OCI-LY7 (cell line): ENCODE measurements around the gene TCERG1L. TPM values are rescaled to one million over a fixed set of nuclear protein-coding genes. Genes with fewer than 3 reads are reported as not detected.

Experiments used
- BruUV-seq: library from RNA; stranded (reverse); fragments of 400-500 nt; replicated peaks from 2 replicates; lab custom pipeline; 2021; lab: Mats Ljungman, UMichigan
- CTCF ChIA-PET: fragments of 300-600 bp; sonication (Branson Sonifier 250); formaldehyde crosslinking; loops from one replicate; lab custom pipeline; 2022; ENCODE audit warnings: antibody characterized with exemption; ENCODE audit not compliant: unreplicated experiment; lab: Charles Lee
- POLR2A ChIA-PET: fragments of 300-600 bp; sonication (Branson Sonifier 250); formaldehyde crosslinking; loops from one replicate; lab custom pipeline; 2022; ENCODE audit warnings: antibody characterized with exemption; lab: Charles Lee
- DNase-seq: peaks from one replicate; pipeline ENCODE4 v3.0.0-alpha.2; 2015; ENCODE audit warnings: low spot score
- H2AFZ ChIP-seq: fragments of 200-600 bp; sonication (generic), shearing (Covaris generic); 2 replicates; pipeline ENCODE4 v1.6.1; 2014; ENCODE audit warnings: mild to moderate bottlenecking, antibody characterized with exemption, low read length, moderate library complexity
- H3K27ac ChIP-seq: fragments of 200-600 bp; sonication (generic); 2 replicates; pipeline ENCODE4 v1.5.1; 2014; ENCODE audit warnings: mixed run types, low read depth, mild to moderate bottlenecking, moderate library complexity, low read length, inconsistent platforms; ENCODE audit not compliant: poor library complexity, severe bottlenecking
- H3K36me3 ChIP-seq: fragments of 200-600 bp; sonication (generic); 2 replicates; pipeline ENCODE4 v1.6.1; 2014; ENCODE audit warnings: mild to moderate bottlenecking, antibody characterized with exemption, low read length, moderate library complexity, mixed read lengths; ENCODE audit not compliant: insufficient read depth
- H3K4me1 ChIP-seq: fragments of 200-600 bp; sonication (generic); 2 replicates; pipeline ENCODE4 v1.5.1; 2014; ENCODE audit warnings: mild to moderate bottlenecking, low read length; ENCODE audit not compliant: insufficient read depth, poor library complexity, severe bottlenecking
- H3K4me2 ChIP-seq: fragments of 200-600 bp; sonication (generic); 2 replicates; pipeline ENCODE4 v1.6.1; 2014; ENCODE audit warnings: mild to moderate bottlenecking, low read length
- H3K4me3 ChIP-seq: fragments of 200-600 bp; sonication (generic); 2 replicates; pipeline ENCODE4 v1.5.1; 2014; ENCODE audit warnings: mild to moderate bottlenecking, low read depth, low read length; ENCODE audit not compliant: poor library complexity, severe bottlenecking
- H3K79me2 ChIP-seq: fragments of 200-600 bp; sonication (generic); 2 replicates; pipeline ENCODE4 v1.6.1; 2016; ENCODE audit warnings: low read depth, mild to moderate bottlenecking, low read length, moderate library complexity, mixed read lengths; ENCODE audit not compliant: insufficient read depth
- H3K9me2 ChIP-seq: fragments of 200-600 bp; sonication (generic); 2 replicates; pipeline ENCODE4 v1.6.1; 2016; ENCODE audit warnings: mild to moderate bottlenecking, low read length, mixed read lengths; ENCODE audit not compliant: insufficient read depth
- H3K9me3 ChIP-seq: fragments of 200-600 bp; sonication (generic); 2 replicates; pipeline ENCODE4 v1.6.1; 2014; ENCODE audit warnings: mild to moderate bottlenecking, mixed run types, low read length, mixed read lengths
- H4K20me1 ChIP-seq: fragments of 200-600 bp; sonication (generic); 2 replicates; pipeline ENCODE4 v1.6.1; 2014; ENCODE audit warnings: mild to moderate bottlenecking, antibody characterized with exemption, low read length, moderate library complexity, mixed read lengths; ENCODE audit not compliant: insufficient read depth
- CTCF ChIP-seq: fragments of 200-600 bp; sonication (generic); conservative IDR thresholded peaks from 2 replicates; pipeline ENCODE4 v1.5.1; 2014; ENCODE audit warnings: mild to moderate bottlenecking, antibody characterized with exemption, low read length, moderate library complexity, mixed read lengths
- EZH2phosphoT487 ChIP-seq: fragments of 200-600 bp; sonication (generic); IDR thresholded peaks from 2 replicates; pipeline ENCODE4 v1.6.1; 2018; ENCODE audit warnings: low read depth, borderline replicate concordance, mild to moderate bottlenecking, mixed run types, antibody characterized with exemption, low read length, moderate library complexity, mixed read lengths
- intact Hi-C: fragments of 100-400 bp; cut with micrococcal nuclease; formaldehyde crosslinking; loops from one replicate; pipeline ENCODE4 v1.10.0; 2022; ENCODE audit not compliant: unreplicated experiment
- total RNA-seq, 2 experiments: library from RNA; depleted of rRNA in 1 of 2; stranded (reverse); fragments of >200 nt in 1 of 2; shearing (Covaris generic) in 1 of 2; gene quantifications; 2 replicates each; pipeline ENCODE4 v1.2.3, GENCODE V29; 2014 to 2022

Gene TCERG1L
- total RNA-seq, 2 experiments from 2014 or later, result not detected

- DNase-seq, result no peak
- intact Hi-C loops, result no loop called here
- no peak for TF ChIP-seq CTCF
- TF ChIP-seq EZH2phosphoT487, result no peak
- Histone ChIP-seq H4K20me1 (no peaks in the 10 kb centered on the region), H3K4me2 (no peak overlapping the region), H2AFZ (no peak overlapping the region), H3K4me3 (no peak overlapping the region), H3K4me1 (no peaks in the 10 kb centered on the region), H3K36me3 (no peaks in the 10 kb centered on the region), H3K9me2 (no peaks in the 10 kb centered on the region), H3K9me3 (no peaks in the 10 kb centered on the region), H3K79me2 (no peaks in the 10 kb centered on the region), H3K27ac (no peak overlapping the region)
- no TSS peak for BruUV-seq
- ChIA-PET CTCF (no interaction called here), POLR2A (no interaction called here)
Observed at GRCh38 chr10:131113165-131113564, 198.4 kb downstream of the TCERG1L start.

- DNase-seq, result no peak
- intact Hi-C loops, result no loop called here
- H3K27ac ChIP-seq, result no peak overlapping the region
- no TSS peak for BruUV-seq
- TF ChIP-seq CTCF (no peak), EZH2phosphoT487 (no peak)
- H3K9me3 ChIP-seq, result no peaks in the 10 kb centered on the region
- CTCF ChIA-PET, result no interaction called here
- H3K36me3 ChIP-seq, result no peaks in the 10 kb centered on the region
- POLR2A ChIA-PET, result no interaction called here
- H3K4me2 ChIP-seq, result no peak overlapping the region
- H3K4me3 ChIP-seq, result no peak overlapping the region
- no peak overlapping the region for H2AFZ ChIP-seq
- no peaks in the 10 kb centered on the region for H3K9me2 ChIP-seq
- no peaks in the 10 kb centered on the region for H4K20me1 ChIP-seq
- H3K4me1 ChIP-seq, result no peaks in the 10 kb centered on the region
- no peaks in the 10 kb centered on the region for H3K79me2 ChIP-seq
Observed at GRCh38 chr10:131112691-131113090, 198.8 kb downstream of the TCERG1L start.

- CTCF ChIA-PET, result no interaction called here
- Histone ChIP-seq H3K36me3 (no peaks in the 10 kb centered on the region), H4K20me1 (no peaks in the 10 kb centered on the region), H3K4me1 (no peaks in the 10 kb centered on the region), H3K9me2 (no peaks in the 10 kb centered on the region), H2AFZ (no peak overlapping the region), H3K4me2 (no peak overlapping the region), H3K79me2 (no peaks in the 10 kb centered on the region), H3K4me3 (no peak overlapping the region), H3K27ac (no peak overlapping the region), H3K9me3 (no peaks in the 10 kb centered on the region)
- TF ChIP-seq CTCF (no peak), EZH2phosphoT487 (no peak)
- no peak for DNase-seq
- intact Hi-C loops, result no loop called here
- no TSS peak for BruUV-seq
- POLR2A ChIA-PET, result interaction anchor here (0.5 kb wide), 1 partner anchor 1836 kb away, joined by 3 read pairs; no protein-coding TSS in a partner anchor
Observed at GRCh38 chr10:131111471-131112080, 199.9 kb downstream of the TCERG1L start.
